Measurements from ENCODE around the gene DSN1. TPM values are rescaled to one million over a fixed set of nuclear protein-coding genes. Genes with fewer than 3 reads are reported as not detected.
"Not testable (repeated sequence)": the region's sequence is repeated elsewhere in the genome, so short reads cannot be mapped to it uniquely, and the experiment has no call there.

DSN1 gene
- total RNA-seq, 2 donors from 2014 or later = 31.8 to 34.8 TPM

GRCh38 chr20:36804425-36804824, 30.9 kb upstream of the DSN1 start:
- Mint-ChIP-seq H3K4me1 (peaks cover 4% of the 10 kb centered on the region), H3K4me3 (no peak overlapping the region), H3K27me3 (no peaks in the 10 kb centered on the region), H3K27ac (no peak overlapping the region), H3K36me3 (ENCODE audit: low read depth) (no peaks in the 10 kb centered on the region), H3K9me3 (no peaks in the 10 kb centered on the region)
- ATAC-seq (replicated peaks) = no peak

GRCh38 chr20:36802326-36803222, 29.0 kb upstream of the DSN1 start:
- no peaks in the 10 kb centered on the region for H3K27me3 Mint-ChIP-seq
- H3K9me3 Mint-ChIP-seq = no peaks in the 10 kb centered on the region
- ATAC-seq (replicated peaks) = no peak
- no peak overlapping the region for H3K27ac Mint-ChIP-seq
- H3K4me3 Mint-ChIP-seq = no peak overlapping the region
- no peaks in the 10 kb centered on the region for H3K36me3 Mint-ChIP-seq (ENCODE audit: low read depth)
- H3K4me1 Mint-ChIP-seq = no peaks in the 10 kb centered on the region

- H3K36me3 Mint-ChIP-seq (ENCODE audit: low read depth) = no peaks in the 10 kb centered on the region
- no peaks in the 10 kb centered on the region for H3K9me3 Mint-ChIP-seq
- H3K4me3 Mint-ChIP-seq = no peak overlapping the region
- ATAC-seq (replicated peaks) = no peak
- no peak overlapping the region for H3K27ac Mint-ChIP-seq
- no peaks in the 10 kb centered on the region for H3K27me3 Mint-ChIP-seq
- no peaks in the 10 kb centered on the region for H3K4me1 Mint-ChIP-seq
These were observed 26.8 kb upstream of the DSN1 start for GRCh38 chr20:36800410-36800809.

GRCh38 chr20:36799313-36799712, 25.8 kb upstream of the DSN1 start:
- not testable (repeated sequence) for H3K4me1 Mint-ChIP-seq; H3K27ac Mint-ChIP-seq; H3K9me3 Mint-ChIP-seq; ATAC-seq (replicated peaks); H3K27me3 Mint-ChIP-seq; H3K36me3 Mint-ChIP-seq (ENCODE audit: low read depth); H3K4me3 Mint-ChIP-seq

- H3K4me3 Mint-ChIP-seq = no peak overlapping the region
- ATAC-seq (replicated peaks) = no peak
- no peaks in the 10 kb centered on the region for H3K27me3 Mint-ChIP-seq
- no peaks in the 10 kb centered on the region for H3K9me3 Mint-ChIP-seq
- no peak overlapping the region for H3K27ac Mint-ChIP-seq
- no peaks in the 10 kb centered on the region for H3K4me1 Mint-ChIP-seq
- no peaks in the 10 kb centered on the region for H3K36me3 Mint-ChIP-seq (ENCODE audit: low read depth)
These were observed 23.3 kb upstream of the DSN1 start for GRCh38 chr20:36796875-36797274.

GRCh38 chr20:36796117-36796516, 22.6 kb upstream of the DSN1 start:
- no peak overlapping the region for H3K4me3 Mint-ChIP-seq

GRCh38 chr20:36795691-36796090, 22.1 kb upstream of the DSN1 start:
- Mint-ChIP-seq H3K36me3 (ENCODE audit: low read depth) (no peaks in the 10 kb centered on the region), H3K27me3 (no peaks in the 10 kb centered on the region), H3K4me3 (no peak overlapping the region), H3K4me1 (no peaks in the 10 kb centered on the region), H3K9me3 (no peaks in the 10 kb centered on the region), H3K27ac (no peak overlapping the region)
- no peak for ATAC-seq (replicated peaks)

More at GRCh38 chr20:36796117-36796516, 22.6 kb upstream of the DSN1 start:
- no peak for ATAC-seq (replicated peaks)
- H3K27me3 Mint-ChIP-seq = no peaks in the 10 kb centered on the region
- H3K27ac Mint-ChIP-seq = no peak overlapping the region
- no peaks in the 10 kb centered on the region for H3K9me3 Mint-ChIP-seq
- H3K36me3 Mint-ChIP-seq (ENCODE audit: low read depth) = no peaks in the 10 kb centered on the region
- no peaks in the 10 kb centered on the region for H3K4me1 Mint-ChIP-seq

GRCh38 chr20:36794116-36794474, 20.5 kb upstream of the DSN1 start:
- no peaks in the 10 kb centered on the region for H3K36me3 Mint-ChIP-seq (ENCODE audit: low read depth)
- ATAC-seq (replicated peaks) = no peak
- H3K9me3 Mint-ChIP-seq = no peaks in the 10 kb centered on the region
- H3K27me3 Mint-ChIP-seq = no peaks in the 10 kb centered on the region
- no peak overlapping the region for H3K4me3 Mint-ChIP-seq
- H3K4me1 Mint-ChIP-seq = no peaks in the 10 kb centered on the region
- no peak overlapping the region for H3K27ac Mint-ChIP-seq

- Mint-ChIP-seq H3K27me3 (no peaks in the 10 kb centered on the region), H3K27ac (no peak overlapping the region), H3K36me3 (ENCODE audit: low read depth) (no peaks in the 10 kb centered on the region), H3K4me1 (no peaks in the 10 kb centered on the region), H3K9me3 (no peaks in the 10 kb centered on the region), H3K4me3 (no peak overlapping the region)
- ATAC-seq (replicated peaks) = no peak
These were observed 19.9 kb upstream of the DSN1 start for GRCh38 chr20:36793294-36794115.

- Mint-ChIP-seq H3K27ac (no peak overlapping the region), H3K4me3 (no peak overlapping the region), H3K4me1 (no peaks in the 10 kb centered on the region), H3K27me3 (no peaks in the 10 kb centered on the region), H3K9me3 (no peaks in the 10 kb centered on the region), H3K36me3 (ENCODE audit: low read depth) (no peaks in the 10 kb centered on the region)
- no peak for ATAC-seq (replicated peaks)
These were observed 18.9 kb upstream of the DSN1 start for GRCh38 chr20:36792422-36792821.

GRCh38 chr20:36791862-36792261, 18.3 kb upstream of the DSN1 start:
- ATAC-seq (replicated peaks) = no peak
- Mint-ChIP-seq H3K27me3 (no peaks in the 10 kb centered on the region), H3K4me1 (no peaks in the 10 kb centered on the region), H3K9me3 (no peaks in the 10 kb centered on the region), H3K36me3 (ENCODE audit: low read depth) (no peaks in the 10 kb centered on the region), H3K4me3 (no peak overlapping the region), H3K27ac (no peak overlapping the region)

- no peaks in the 10 kb centered on the region for H3K27me3 Mint-ChIP-seq
- no peaks in the 10 kb centered on the region for H3K36me3 Mint-ChIP-seq (ENCODE audit: low read depth)
- no peaks in the 10 kb centered on the region for H3K4me1 Mint-ChIP-seq
- no peak overlapping the region for H3K27ac Mint-ChIP-seq
- no peak for ATAC-seq (replicated peaks)
- no peaks in the 10 kb centered on the region for H3K9me3 Mint-ChIP-seq
- no peak overlapping the region for H3K4me3 Mint-ChIP-seq
These were observed 13.1 kb upstream of the DSN1 start for GRCh38 chr20:36786663-36787062.

GRCh38 chr20:36786246-36786645, 12.7 kb upstream of the DSN1 start:
- ATAC-seq (replicated peaks) = no peak
- Mint-ChIP-seq H3K36me3 (ENCODE audit: low read depth) (no peaks in the 10 kb centered on the region), H3K4me1 (no peaks in the 10 kb centered on the region), H3K4me3 (no peak overlapping the region), H3K27ac (no peak overlapping the region), H3K27me3 (no peaks in the 10 kb centered on the region), H3K9me3 (no peaks in the 10 kb centered on the region)

- Mint-ChIP-seq H3K4me1 (no peaks in the 10 kb centered on the region), H3K27ac (no peak overlapping the region), H3K9me3 (no peaks in the 10 kb centered on the region), H3K4me3 (no peak overlapping the region), H3K27me3 (no peaks in the 10 kb centered on the region), H3K36me3 (ENCODE audit: low read depth) (no peaks in the 10 kb centered on the region)
- no peak for ATAC-seq (replicated peaks)
These were observed 11.7 kb upstream of the DSN1 start for GRCh38 chr20:36785308-36785707.

- no peaks in the 10 kb centered on the region for H3K4me1 Mint-ChIP-seq
- H3K27ac Mint-ChIP-seq = no peak overlapping the region
- H3K27me3 Mint-ChIP-seq = no peaks in the 10 kb centered on the region
- no peaks in the 10 kb centered on the region for H3K9me3 Mint-ChIP-seq
- H3K4me3 Mint-ChIP-seq = no peak overlapping the region
- H3K36me3 Mint-ChIP-seq (ENCODE audit: low read depth) = no peaks in the 10 kb centered on the region
- ATAC-seq (replicated peaks) = no peak
These were observed 11.3 kb upstream of the DSN1 start for GRCh38 chr20:36784900-36785299.

All from activated T-helper 17 cell treated with anti-CD3 and anti-CD28 coated beads, Interleukin-2, amount 50 U/mL, for 72 hours (primary cell).